IMR-90 (cell line): ENCODE measurements around the gene CTIF. TPM values are rescaled to one million over a fixed set of nuclear protein-coding genes. Genes with fewer than 3 reads are reported as not detected.

Experiments
- ATAC-seq: fragments of 200-7000 bp; cut with Tn5 transposase; 2 replicates; pipeline ENCODE4 v1.9.1; 2020; ENCODE audit warnings: low read depth, mild to moderate bottlenecking, moderate library complexity
- BruUV-seq: library from RNA; stranded (reverse); fragments of 400-500 nt; replicated peaks from 2 replicates; lab custom pipeline; 2021; lab: Mats Ljungman, UMichigan
- CTCF ChIA-PET: fragments of 300-600 bp; formaldehyde crosslinking; extraction: SDS; loops from one replicate; lab custom pipeline; 2021; ENCODE audit warnings: antibody characterized with exemption; lab: Yijun Ruan, JAX
- POLR2A ChIA-PET: fragments of 300-600 bp; sonication (Branson Sonifier 250); formaldehyde crosslinking; loops from one replicate; lab custom pipeline; 2022; ENCODE audit warnings: antibody characterized with exemption; ENCODE audit not compliant: unreplicated experiment; lab: Charles Lee
- DNase-seq: peaks from one replicate; pipeline ENCODE4 v3.0.0; 2013
- H2AFZ ChIP-seq: replicated peaks from 2 replicates; pipeline ENCODE3; 2013; ENCODE audit warnings: low read length, mild to moderate bottlenecking; ENCODE audit not compliant: poor library complexity
- H2AK5ac ChIP-seq: 2 replicates; pipeline ENCODE4 v1.6.1; 2013; ENCODE audit warnings: low read depth, low read length, inconsistent platforms
- H2AK9ac ChIP-seq: replicated peaks from 2 replicates; pipeline ENCODE3; 2013; ENCODE audit warnings: mild to moderate bottlenecking, low read depth, low read length, moderate library complexity; ENCODE audit not compliant: poor library complexity
- H2BK120ac ChIP-seq: 2 replicates; pipeline ENCODE4 v1.6.1; 2013; ENCODE audit warnings: low read depth, low read length, inconsistent platforms
- H2BK15ac ChIP-seq: 3 replicates; pipeline ENCODE4 v1.6.1; 2013; ENCODE audit warnings: low read depth, low read length, inconsistent platforms
- H2BK20ac ChIP-seq: 2 replicates; pipeline ENCODE4 v1.6.1; 2013; ENCODE audit warnings: low read depth, mild to moderate bottlenecking, inconsistent platforms, low read length, moderate library complexity
- H2BK5ac ChIP-seq: 2 replicates; pipeline ENCODE4 v1.6.1; 2013; ENCODE audit warnings: mild to moderate bottlenecking, low read depth, low read length, inconsistent platforms; ENCODE audit not compliant: poor library complexity, severe bottlenecking
- H3K14ac ChIP-seq: replicated peaks from 2 replicates; pipeline ENCODE4 v1.6.1; 2013; ENCODE audit warnings: low read depth, low read length, inconsistent platforms
- H3K18ac ChIP-seq: 2 replicates; pipeline ENCODE4 v1.6.1; 2013; ENCODE audit warnings: low read depth, low read length, control low read depth
- H3K23ac ChIP-seq: 2 replicates; pipeline ENCODE4 v1.6.1; 2013; ENCODE audit warnings: low read depth, low read length, inconsistent platforms
- H3K27ac ChIP-seq: 2 replicates; pipeline ENCODE4 v1.5.1; 2013; ENCODE audit warnings: mild to moderate bottlenecking, control low read depth, low read length; ENCODE audit not compliant: insufficient read depth
- H3K27me3 ChIP-seq: 2 replicates; pipeline ENCODE4 v1.6.1; 2013; ENCODE audit warnings: low read length; ENCODE audit not compliant: control insufficient read depth, insufficient read depth
- H3K36me3 ChIP-seq: 2 replicates; pipeline ENCODE4 v1.6.1; 2013; ENCODE audit warnings: low read length, mixed read lengths; ENCODE audit not compliant: control insufficient read depth, insufficient read depth
- H3K4ac ChIP-seq: 2 replicates; pipeline ENCODE4 v1.6.1; 2013; ENCODE audit warnings: low read depth, low read length, inconsistent platforms
- H3K4me1 ChIP-seq: 2 replicates; pipeline ENCODE4 v1.6.1; 2013; ENCODE audit warnings: low read length, mixed read lengths; ENCODE audit not compliant: control insufficient read depth, insufficient read depth
- H3K4me2 ChIP-seq: 2 replicates; pipeline ENCODE4 v1.6.1; 2013; ENCODE audit warnings: low read depth, mild to moderate bottlenecking, control low read depth, low read length, moderate library complexity
- H3K4me3 ChIP-seq: 2 replicates; pipeline ENCODE4 v1.5.1; 2013; ENCODE audit warnings: low read depth, mild to moderate bottlenecking, control low read depth, low read length, moderate library complexity; ENCODE audit not compliant: insufficient read depth
- H3K56ac ChIP-seq: 2 replicates; pipeline ENCODE4 v1.6.1; 2013; ENCODE audit warnings: low read length, inconsistent platforms; ENCODE audit not compliant: insufficient read depth; ENCODE audit errors: extremely low read depth
- H3K79me1 ChIP-seq, 2 experiments: 2 replicates each; pipeline ENCODE4 v1.6.1; 2013; ENCODE audit warnings: low read length in 2 of 2, inconsistent platforms in 1 of 2, low read depth in 1 of 2
- H3K9ac ChIP-seq: 2 replicates; pipeline ENCODE4 v1.6.1; 2013; ENCODE audit warnings: low read depth, low read length, control low read depth
- H3K9me1 ChIP-seq: 2 replicates; pipeline ENCODE4 v1.6.1; 2013; ENCODE audit warnings: low read length, inconsistent platforms; ENCODE audit not compliant: insufficient read depth
- H3K9me3 ChIP-seq: 2 replicates; pipeline ENCODE4 v1.6.1; 2013; ENCODE audit warnings: low read length; ENCODE audit not compliant: control insufficient read depth, insufficient read depth
- H4K20me1 ChIP-seq: 2 replicates; pipeline ENCODE4 v1.6.1; 2013; ENCODE audit warnings: low read length, inconsistent platforms; ENCODE audit not compliant: insufficient read depth
- H4K5ac ChIP-seq: 2 replicates; pipeline ENCODE4 v1.6.1; 2013; ENCODE audit warnings: mild to moderate bottlenecking, low read depth, low read length, control low read depth
- H4K8ac ChIP-seq, 2 experiments: 2 replicates each; pipeline ENCODE4 v1.6.1; 2013; ENCODE audit warnings: low read depth in 2 of 2, low read length in 2 of 2, control low read depth in 1 of 2, inconsistent platforms in 1 of 2
- H4K91ac ChIP-seq: 2 replicates; pipeline ENCODE4 v1.6.1; 2013; ENCODE audit warnings: low read depth, low read length, inconsistent platforms; ENCODE audit not compliant: insufficient read depth
- FOS ChIP-seq: fragments of 150-350 bp; IDR thresholded peaks from 2 replicates; pipeline ENCODE4 v1.6.1; 2016; ENCODE audit warnings: low read depth, low read length
- RAD21 ChIP-seq: IDR thresholded peaks from 2 replicates; pipeline ENCODE4 v1.6.1; 2012; ENCODE audit warnings: low read length, improper control_type of control experiment
- RFX5 ChIP-seq: IDR thresholded peaks from 2 replicates; pipeline ENCODE4 v1.8.0; 2012; ENCODE audit warnings: low read depth, mild to moderate bottlenecking, low read length, moderate library complexity
- USF2 ChIP-seq: fragments of 150-350 bp; IDR thresholded peaks from 2 replicates; pipeline ENCODE4 v1.6.1; 2017; ENCODE audit warnings: mild to moderate bottlenecking, antibody characterized with exemption, low read length, low read depth
- WGBS, 2 experiments: methylation state at CpG; one replicate each; pipeline versions ENCODE4 v1.1.5 to v1.1.7; 2013; ENCODE audit warnings: missing lambda C conversion rate in 2 of 2; ENCODE audit not compliant: insufficient read length in 1 of 2; ENCODE audit errors: extremely low coverage in 2 of 2; 5-methylcytosine and 5-hydroxymethylcytosine counted together
- dilution Hi-C: fragments of 300-500 bp; cut with HindIII; formaldehyde crosslinking; loops from one replicate; pipeline ENCODE4 v1.14.3; 2018; ENCODE audit warnings: low sequenced_read_pairs; ENCODE audit not compliant: unreplicated experiment
- in situ Hi-C: fragments of 300-500 bp; cut with MboI; formaldehyde crosslinking; loops from 3 replicates; pipeline ENCODE4 v1.14.3; 2019; ENCODE audit warnings: low sequenced_read_pairs, inconsistent platforms, mixed read lengths
- intact Hi-C: fragments of 100-400 bp; cut with micrococcal nuclease; formaldehyde crosslinking; loops from 2 replicates; pipeline ENCODE4 v1.10.0; 2022
- polyA plus RNA-seq, 3 experiments: library from polyadenylated mRNA; depleted of rRNA; stranded (reverse); fragments of >200 nt; gene quantifications; 2 replicates each; pipeline ENCODE4 v1.2.3, GENCODE V29; 2012; ENCODE audit warnings: low replicate concordance in 1 of 3
- total RNA-seq: library from RNA; depleted of rRNA; stranded (reverse); fragments of >200 nt; gene quantifications from 2 replicates; pipeline ENCODE4 v1.2.3, GENCODE V29; 2012

Gene CTIF
- total and polyA plus RNA-seq, 2 of the 4 experiments (the other 2 are of a cell fraction) = 25.1 to 57.0 TPM

- POLR2A ChIA-PET = no interaction called here
Measured at GRCh38 chr18:48581206-48581605, 42.4 kb downstream of the CTIF start.

More at GRCh38 chr18:48581206-48581605, 42.4 kb downstream of the CTIF start:
- Histone ChIP-seq H3K36me3 (peaks cover 6% of the 10 kb centered on the region), H3K79me1 (peaks cover 27 to 100% of the 10 kb centered on the region in 2 experiments), H3K56ac (no peak overlapping the region), H3K14ac (no peak overlapping the region), H4K91ac (no peak overlapping the region), H4K5ac (no peak overlapping the region), H3K4ac (no peak overlapping the region), H3K18ac (no peak overlapping the region), H2BK120ac (no peak overlapping the region), H3K4me1 (peaks cover 11% of the 10 kb centered on the region), H2BK20ac (no peak overlapping the region), H2AK5ac (no peak overlapping the region), H2AFZ (no peak overlapping the region), H3K9me1 (peaks cover 52% of the 10 kb centered on the region), H3K4me3 (no peak overlapping the region), H3K9ac (no peak overlapping the region), H2BK15ac (no peak overlapping the region), H2AK9ac (no peak overlapping the region), H4K8ac (no peak overlapping the region), H4K20me1 (peaks cover 100% of the 10 kb centered on the region), H3K4me2 (no peak overlapping the region), H2BK5ac (no peak overlapping the region), H3K27me3 (no peaks in the 10 kb centered on the region), H3K9me3 (no peaks in the 10 kb centered on the region), H3K27ac (no peak overlapping the region), H3K23ac (peak overlapping the region; percentile 2; the same call in 1 of the 2 replicates)
- no peak for ATAC-seq
- intact Hi-C loops = no loop called here
- dilution Hi-C loops = no loop called here
- BruUV-seq = no TSS peak
- in situ Hi-C loops = no loop called here
- CTCF ChIA-PET = no interaction called here
- DNase-seq = no peak
- WGBS, 2 experiments = no CpG with 5 or more reads among the region's 4 CpGs
- no peak for TF ChIP-seq FOS
- TF ChIP-seq RFX5 = no peak
- TF ChIP-seq RAD21 = no peak
- no peak for TF ChIP-seq USF2
